Measurements from ENCODE around the gene LRRC56. TPM values are rescaled to one million over a fixed set of nuclear protein-coding genes. Genes with fewer than 3 reads are reported as not detected.

LRRC56 gene
- total and polyA plus RNA-seq, 4 experiments from 2014 or later = 0.24 to 4.6 (median 3.0) TPM

DNA sequence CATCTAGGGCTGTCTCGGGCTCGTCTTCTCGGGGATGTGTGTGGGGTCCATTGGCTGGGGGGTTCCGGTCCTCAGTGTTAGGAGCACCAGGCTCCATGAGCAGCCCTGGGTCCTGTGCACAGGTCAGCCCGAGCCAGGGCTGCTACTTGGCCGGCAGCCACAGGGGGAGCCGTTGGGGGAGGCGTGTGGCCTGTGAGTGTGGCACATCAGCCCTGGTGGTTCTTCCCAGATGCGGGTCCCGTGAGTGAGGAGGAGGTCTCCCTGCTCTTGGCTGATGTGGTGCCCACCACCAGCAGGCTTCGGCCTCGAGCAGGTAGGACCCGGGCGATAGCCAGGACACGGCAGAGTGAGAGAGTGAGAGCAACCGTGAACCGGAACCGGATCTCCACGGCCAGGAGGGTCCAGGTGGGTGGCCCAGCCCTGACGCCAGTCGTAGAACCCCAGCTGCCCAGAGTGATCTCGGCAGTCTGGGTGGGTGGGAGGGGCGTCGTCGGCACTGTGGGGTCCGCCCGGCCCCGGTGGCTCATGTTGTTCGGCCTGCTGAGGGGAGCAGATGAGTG is 59.9 kb downstream of the LRRC56 start:
- Mint-ChIP-seq H3K27ac (peak overlapping the region in 3 of 7 donors; percentile 26 to 90 (median 80)), H3K27me3 (no peaks in the 10 kb centered on the region), H3K4me3 (no peak overlapping the region), H3K9me3 (no peaks in the 10 kb centered on the region), H3K4me1 (peaks cover 8 to 13% (median 10%) of the 10 kb centered on the region in 4 donors), H3K36me3 (peaks cover 34 to 59% of the 10 kb centered on the region in 2 donors)
- Histone ChIP-seq H3K4me3 (ENCODE audit: low read length in 2 of 2) (no peak overlapping the region), H3K27me3 (ENCODE audit: insufficient read depth, low read length) (no peaks in the 10 kb centered on the region), H3K4me1 (ENCODE audit: insufficient read depth, low read length) (peaks cover 5% of the 10 kb centered on the region), H3K27ac (ENCODE audit: low read depth, low read length) (no peak overlapping the region), H3K36me3 (ENCODE audit: insufficient read depth, low read length) (peaks cover 76% of the 10 kb centered on the region), H3K9me3 (ENCODE audit: control insufficient read depth in 1 of 2, low read length in 2 of 2) (no peaks in the 10 kb centered on the region)
- intact Hi-C loops (cut with micrococcal nuclease) = no loop called here
- CTCF ChIA-PET (ENCODE audit: partially characterized antibody) = no interaction called here
- peak in 1 of 5 donors; percentile 21 for DNase-seq
- POLR2A ChIA-PET (ENCODE audit: partially characterized antibody) = no interaction called here

DNA sequence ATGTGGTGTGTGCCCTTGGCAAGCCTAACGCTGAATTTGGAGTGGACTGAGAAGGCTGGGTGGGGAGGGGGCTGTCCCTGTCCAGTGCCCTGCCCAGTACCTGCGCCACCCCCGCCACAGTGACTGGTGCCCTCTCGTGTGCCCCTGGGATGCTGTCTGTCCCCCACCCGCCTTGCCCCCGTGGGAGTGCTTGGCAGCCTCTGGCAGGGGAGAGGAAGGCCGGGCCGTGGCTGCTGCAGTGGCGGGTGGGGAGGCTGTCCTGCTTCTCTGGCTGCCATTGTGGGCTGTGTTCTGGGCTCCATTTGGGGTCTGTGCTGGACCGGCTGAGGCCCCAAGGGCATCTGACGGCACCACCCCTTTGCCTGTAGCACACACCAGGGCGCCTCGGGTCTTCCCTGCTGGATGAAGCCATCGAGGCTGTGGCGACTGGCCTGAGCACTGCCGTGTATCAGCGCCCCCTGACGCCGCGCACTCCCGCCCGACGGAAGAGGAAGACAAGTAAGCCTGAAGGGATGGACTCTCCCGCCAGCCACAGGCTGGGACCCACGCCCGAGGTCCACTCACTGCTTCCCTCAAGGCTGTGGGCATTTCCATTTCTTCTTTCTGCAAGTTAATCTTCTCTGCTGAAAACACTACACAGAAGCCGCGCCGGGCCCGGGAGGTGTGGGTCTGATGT is 60.8 kb downstream of the LRRC56 start:
- no peaks in the 10 kb centered on the region for H3K27me3 Mint-ChIP-seq
- H3K4me3 ChIP-seq (ENCODE audit: low read length in 2 of 2) = no peak overlapping the region
- POLR2A ChIA-PET (ENCODE audit: partially characterized antibody) = no interaction called here
- CTCF ChIA-PET (ENCODE audit: partially characterized antibody) = no interaction called here
- DNase-seq = peak in 1 of 5 donors; percentile 27
- H3K27me3 ChIP-seq (ENCODE audit: insufficient read depth, low read length) = no peaks in the 10 kb centered on the region
- H3K4me3 Mint-ChIP-seq = no peak overlapping the region
- H3K36me3 ChIP-seq (ENCODE audit: insufficient read depth, low read length) = peaks cover 70% of the 10 kb centered on the region
- peaks cover 8 to 13% (median 10%) of the 10 kb centered on the region in 4 donors for H3K4me1 Mint-ChIP-seq
- H3K27ac Mint-ChIP-seq = no peak overlapping the region
- no peak overlapping the region for H3K27ac ChIP-seq (ENCODE audit: low read depth, low read length)
- H3K9me3 Mint-ChIP-seq = no peaks in the 10 kb centered on the region
- peaks cover 28 to 54% of the 10 kb centered on the region in 2 donors for H3K36me3 Mint-ChIP-seq
- intact Hi-C loops (cut with micrococcal nuclease) = no loop called here
- H3K4me1 ChIP-seq (ENCODE audit: insufficient read depth, low read length) = peaks cover 5% of the 10 kb centered on the region
- H3K9me3 ChIP-seq (ENCODE audit: control insufficient read depth in 1 of 2, low read length in 2 of 2) = no peaks in the 10 kb centered on the region

DNA sequence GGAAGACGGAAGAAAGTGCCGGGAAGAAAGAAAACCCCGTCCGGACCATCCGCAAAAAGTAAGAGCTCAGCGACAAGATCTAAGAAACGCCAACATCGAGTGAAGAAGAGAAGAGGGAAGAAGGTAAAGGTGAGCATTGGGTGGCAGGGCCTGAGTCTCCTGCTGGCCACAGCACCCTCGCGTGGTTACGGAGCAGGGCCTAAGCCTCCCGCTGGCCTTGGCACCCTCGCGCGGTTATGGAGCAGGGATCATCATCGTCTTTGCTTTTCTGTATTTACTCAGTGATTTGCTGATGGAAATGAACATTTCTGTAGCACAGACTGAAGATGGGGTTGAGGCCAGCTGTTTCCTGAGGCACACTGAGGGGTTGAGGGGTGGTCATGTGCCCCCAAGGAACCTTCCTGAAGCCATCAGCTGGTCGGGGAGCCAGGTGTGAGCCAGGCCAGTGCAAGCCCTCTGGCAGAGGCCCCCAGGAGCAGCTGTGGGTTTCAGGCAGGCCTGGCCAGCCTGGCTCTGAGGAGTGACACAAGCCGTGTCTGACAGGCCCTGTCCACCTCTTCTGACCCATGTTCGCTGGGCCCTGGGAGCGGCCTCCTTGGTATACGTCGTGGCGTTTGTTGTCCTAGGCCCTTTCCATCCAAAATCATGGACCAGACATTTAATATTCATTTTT is 64.4 kb downstream of the LRRC56 start:
- Histone ChIP-seq H3K36me3 (ENCODE audit: insufficient read depth, low read length) (peaks cover 70% of the 10 kb centered on the region), H3K27me3 (ENCODE audit: insufficient read depth, low read length) (no peaks in the 10 kb centered on the region), H3K4me3 (ENCODE audit: low read length in 2 of 2) (no peak overlapping the region), H3K27ac (ENCODE audit: low read depth, low read length) (no peak overlapping the region), H3K4me1 (ENCODE audit: insufficient read depth, low read length) (no peaks in the 10 kb centered on the region), H3K9me3 (ENCODE audit: control insufficient read depth in 1 of 2, low read length in 2 of 2) (no peaks in the 10 kb centered on the region)
- Mint-ChIP-seq H3K36me3 (peaks cover 35 to 48% of the 10 kb centered on the region in 2 donors), H3K27me3 (no peaks in the 10 kb centered on the region), H3K9me3 (no peaks in the 10 kb centered on the region), H3K27ac (peak overlapping the region in 2 of 7 donors; percentile 22 to 60), H3K4me3 (no peak overlapping the region), H3K4me1 (peaks cover 0 to 5% (median under 1%) of the 10 kb centered on the region in 4 donors)
- POLR2A ChIA-PET (ENCODE audit: partially characterized antibody) = interaction anchor here (0.7 to 1.2 kb wide), 3 partner anchors 11 to 138 kb away, joined by 3 to 4 read pairs (median 3); partner anchors contain the start of gene IRF7
- peak in 1 of 5 donors; percentile 8 for DNase-seq
- intact Hi-C loops (cut with micrococcal nuclease) = no loop called here
- CTCF ChIA-PET (ENCODE audit: partially characterized antibody) = no interaction called here

DNA sequence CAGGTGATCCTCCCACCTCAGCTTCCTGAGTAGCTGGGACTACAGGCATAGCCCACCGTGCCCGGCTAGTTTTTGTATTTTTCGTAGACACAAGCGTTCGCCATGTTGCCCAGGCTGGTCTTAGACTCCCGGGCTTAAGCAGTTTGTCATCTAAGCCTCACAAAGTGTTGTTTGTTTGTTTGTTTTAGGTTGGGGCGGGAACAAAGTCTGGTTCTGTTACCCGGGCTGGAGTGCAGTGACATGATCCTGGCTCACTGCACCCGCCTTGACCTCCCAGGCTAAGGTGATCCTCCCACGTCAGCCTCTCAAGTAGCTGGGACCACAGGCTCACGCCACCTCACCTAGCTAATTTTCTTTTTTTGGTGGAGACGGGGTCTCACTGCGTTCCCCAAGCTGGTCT is 65.8 kb downstream of the LRRC56 start:
- Mint-ChIP-seq H3K9me3 (no peaks in the 10 kb centered on the region), H3K36me3 (peaks cover 33 to 48% of the 10 kb centered on the region in 2 donors), H3K27me3 (no peaks in the 10 kb centered on the region), H3K4me3 (no peak overlapping the region), H3K4me1 (peaks cover 0 to 1% (median 0%) of the 10 kb centered on the region in 4 donors), H3K27ac (no peak overlapping the region)
- CTCF ChIA-PET (ENCODE audit: partially characterized antibody) = no interaction called here
- H3K4me3 ChIP-seq (ENCODE audit: low read length in 2 of 2) = no peak overlapping the region
- POLR2A ChIA-PET (ENCODE audit: partially characterized antibody) = no interaction called here
- no peak overlapping the region for H3K27ac ChIP-seq (ENCODE audit: low read depth, low read length)
- DNase-seq = peak in 1 of 5 donors; percentile 1
- intact Hi-C loops (cut with micrococcal nuclease) = no loop called here
- no peaks in the 10 kb centered on the region for H3K27me3 ChIP-seq (ENCODE audit: insufficient read depth, low read length)
- H3K36me3 ChIP-seq (ENCODE audit: insufficient read depth, low read length) = peaks cover 73% of the 10 kb centered on the region
- H3K9me3 ChIP-seq (ENCODE audit: control insufficient read depth in 1 of 2, low read length in 2 of 2) = no peaks in the 10 kb centered on the region
- no peaks in the 10 kb centered on the region for H3K4me1 ChIP-seq (ENCODE audit: insufficient read depth, low read length)

Small RNAs within 50 kb of the gene (microRNA-seq; reads per million reads assigned to microRNA genes)
- gene MIR210 (ENCODE audit: borderline microRNAs expressed, borderline number of aligned reads, borderline replicate concordance) = 15.1 reads per million, percentile 47 among the genes with 10 or more reads in this experiment

Other genes with a start within 250 kb of the LRRC56 start
- gene PGGHG, start 248.4 kb upstream of the LRRC56 start, total RNA-seq = 100 to 1,000 TPM; 304 TPM
- gene PGGHG, start 248.4 kb upstream of the LRRC56 start, polyA plus RNA-seq = 1 to 10 TPM; 3.0 to 5.6 TPM
- not detected for gene IFITM5, start 238.0 kb upstream of the LRRC56 start, total RNA-seq
- gene IFITM5, start 238.0 kb upstream of the LRRC56 start, polyA plus RNA-seq = not detected
- 100 to 1,000 TPM; 202 to 203 TPM for gene IFITM2, start 229.7 kb upstream of the LRRC56 start, total RNA-seq
- 1,000 to 10,000 TPM; 2,491 to 3,716 TPM for gene IFITM2, start 229.7 kb upstream of the LRRC56 start, polyA plus RNA-seq
- 100 to 1,000 TPM; 119 to 121 TPM for gene IFITM1, start 223.5 kb upstream of the LRRC56 start, total RNA-seq
- 1,000 to 10,000 TPM; 2,073 to 2,173 TPM for gene IFITM1, start 223.5 kb upstream of the LRRC56 start, polyA plus RNA-seq
- gene IFITM3, start 216.7 kb upstream of the LRRC56 start, total RNA-seq = 1 to 10 TPM; 6.2 to 7.2 TPM
- gene IFITM3, start 216.7 kb upstream of the LRRC56 start, polyA plus RNA-seq = 100 to 1,000 TPM in 1 of 2 donors, 1 to 10 TPM in 1; 9.1 to 108 TPM
- 1 to 10 TPM; 2.2 to 2.4 TPM for gene B4GALNT4, start 168.0 kb upstream of the LRRC56 start, total RNA-seq
- not detected for gene B4GALNT4, start 168.0 kb upstream of the LRRC56 start, polyA plus RNA-seq
- gene PKP3, start 143.3 kb upstream of the LRRC56 start, total RNA-seq = not detected
- under 1 TPM in 1 of 2 donors, not detected in 1; 0.14 TPM for gene PKP3, start 143.3 kb upstream of the LRRC56 start, polyA plus RNA-seq
- 100 to 1,000 TPM; 437 to 440 TPM for gene SIGIRR, start 122.5 kb upstream of the LRRC56 start, total RNA-seq
- 100 to 1,000 TPM; 235 to 242 TPM for gene SIGIRR, start 122.5 kb upstream of the LRRC56 start, polyA plus RNA-seq
- gene ANO9, start 95.5 kb upstream of the LRRC56 start, total RNA-seq = 100 to 1,000 TPM; 120 to 123 TPM
- 10 to 100 TPM in 1 of 2 donors, 1 to 10 TPM in 1; 9.4 to 15.5 TPM for gene ANO9, start 95.5 kb upstream of the LRRC56 start, polyA plus RNA-seq
- 10 to 100 TPM; 23.3 to 26.1 TPM for gene PTDSS2, start 87.2 kb upstream of the LRRC56 start, total RNA-seq
- gene PTDSS2, start 87.2 kb upstream of the LRRC56 start, polyA plus RNA-seq = 1 to 10 TPM; 5.5 to 6.3 TPM
- 100 to 1,000 TPM in 1 of 2 experiments, 10 to 100 TPM in 1; 98.4 to 105 TPM for gene RNH1, start 30.3 kb upstream of the LRRC56 start, total RNA-seq
- gene RNH1, start 30.3 kb upstream of the LRRC56 start, polyA plus RNA-seq = 100 to 1,000 TPM; 164 to 187 TPM
- 10 to 100 TPM; 36.7 to 42.5 TPM for gene HRAS, start 2.0 kb upstream of the LRRC56 start, total RNA-seq
- 10 to 100 TPM; 12.9 to 28.5 TPM for gene HRAS, start 2.0 kb upstream of the LRRC56 start, polyA plus RNA-seq
- gene LMNTD2, start 23.2 kb downstream of the LRRC56 start, total RNA-seq = 1 to 10 TPM; 7.0 to 8.1 TPM
- 1 to 10 TPM in 1 of 2 donors, under 1 TPM in 1; 0.94 to 1.3 TPM for gene LMNTD2, start 23.2 kb downstream of the LRRC56 start, polyA plus RNA-seq
- gene RASSF7, start 23.4 kb downstream of the LRRC56 start, total RNA-seq = 10 to 100 TPM; 52.7 to 55.2 TPM
- 10 to 100 TPM; 38.4 to 43.7 TPM for gene RASSF7, start 23.4 kb downstream of the LRRC56 start, polyA plus RNA-seq
- gene PHRF1, start 38.9 kb downstream of the LRRC56 start, total RNA-seq = 10 to 100 TPM; 49.2 to 54.5 TPM
- gene PHRF1, start 38.9 kb downstream of the LRRC56 start, polyA plus RNA-seq = 10 to 100 TPM in 1 of 2 donors, under 1 TPM in 1; 0.93 to 17.0 TPM
- 10 to 100 TPM; 67.6 to 76.6 TPM for gene IRF7, start 78.4 kb downstream of the LRRC56 start, total RNA-seq
- 10 to 100 TPM; 20.8 to 37.4 TPM for gene IRF7, start 78.4 kb downstream of the LRRC56 start, polyA plus RNA-seq
- not detected for gene CDHR5, start 87.4 kb downstream of the LRRC56 start, total RNA-seq
- gene CDHR5, start 87.4 kb downstream of the LRRC56 start, polyA plus RNA-seq = not detected
- gene SCT, start 89.7 kb downstream of the LRRC56 start, total RNA-seq = not detected
- not detected for gene SCT, start 89.7 kb downstream of the LRRC56 start, polyA plus RNA-seq
- gene DRD4, start 99.7 kb downstream of the LRRC56 start, total RNA-seq = 1 to 10 TPM in 1 of 2 experiments, under 1 TPM in 1; 0.64 to 1.0 TPM
- gene DRD4, start 99.7 kb downstream of the LRRC56 start, polyA plus RNA-seq = not detected
- gene DEAF1, start 157.7 kb downstream of the LRRC56 start, total RNA-seq = 10 to 100 TPM; 41.3 to 44.3 TPM
- 10 to 100 TPM; 34.5 to 50.8 TPM for gene DEAF1, start 157.7 kb downstream of the LRRC56 start, polyA plus RNA-seq
- gene TMEM80, start 158.3 kb downstream of the LRRC56 start, total RNA-seq = 10 to 100 TPM; 44.7 to 47.3 TPM
- 10 to 100 TPM; 27.0 to 32.6 TPM for gene TMEM80, start 158.3 kb downstream of the LRRC56 start, polyA plus RNA-seq
- 10 to 100 TPM; 17.4 to 17.8 TPM for gene EPS8L2, start 168.7 kb downstream of the LRRC56 start, total RNA-seq
- 10 to 100 TPM; 15.4 to 19.5 TPM for gene EPS8L2, start 168.7 kb downstream of the LRRC56 start, polyA plus RNA-seq
- gene TALDO1, start 209.9 kb downstream of the LRRC56 start, total RNA-seq = 10 to 100 TPM; 80.4 to 90.5 TPM
- gene TALDO1, start 209.9 kb downstream of the LRRC56 start, polyA plus RNA-seq = 100 to 1,000 TPM; 174 to 244 TPM
- 10 to 100 TPM; 51.5 to 64.9 TPM for gene GATD1, start 240.0 kb downstream of the LRRC56 start, total RNA-seq
- 10 to 100 TPM in 1 of 2 donors, 1 to 10 TPM in 1; 4.3 to 15.0 TPM for gene GATD1, start 240.0 kb downstream of the LRRC56 start, polyA plus RNA-seq

Data from CD4-positive, alpha-beta memory T cell (primary cell).